DLD1 (cell line): ENCODE data around the gene C5orf15.
"Not testable (repeated sequence)": the region's sequence is repeated elsewhere in the genome, so short reads cannot be mapped to it uniquely, and the experiment has no call there.

ENCODE experiments used
- in situ Hi-C: cut with HindIII; loops from 2 replicates; pipeline ENCODE4 v1.10.0; 2017; ENCODE audit warnings: low sequenced_read_pairs

Gene C5orf15

DNA sequence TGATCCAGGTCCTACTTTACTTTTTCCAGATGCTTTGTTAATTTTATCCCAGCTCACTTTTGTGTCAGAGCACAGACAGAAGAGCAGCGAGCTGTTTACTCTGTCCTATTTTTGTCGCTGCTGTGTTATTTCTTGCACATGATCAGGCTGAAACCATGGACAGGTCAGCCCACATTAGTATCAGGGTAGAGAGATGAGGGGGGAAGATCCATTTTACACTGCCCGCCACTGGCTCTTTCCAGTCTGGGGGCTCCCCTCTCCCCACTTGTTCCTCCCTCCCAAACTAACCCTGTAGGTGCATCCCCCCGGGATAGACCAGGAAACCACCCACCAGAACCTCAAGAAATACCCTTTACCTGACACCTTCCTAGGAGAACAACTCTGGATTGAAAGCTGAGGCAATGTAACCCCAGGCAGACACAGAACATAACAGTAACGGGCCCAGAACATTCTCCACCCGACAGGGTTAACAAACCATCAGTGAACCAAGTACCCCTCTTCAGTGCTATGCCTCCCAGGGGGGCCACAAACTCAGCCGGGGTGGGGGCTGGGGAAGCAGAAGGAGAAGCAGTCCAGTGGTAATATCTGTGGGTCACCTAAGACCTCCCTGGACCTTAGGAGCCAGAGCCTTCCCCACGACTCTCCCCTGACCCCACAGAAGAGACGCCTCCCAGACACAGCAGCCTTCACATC lies 26.0 kb upstream of the C5orf15 start:
- in situ Hi-C loops = no loop called here

DNA sequence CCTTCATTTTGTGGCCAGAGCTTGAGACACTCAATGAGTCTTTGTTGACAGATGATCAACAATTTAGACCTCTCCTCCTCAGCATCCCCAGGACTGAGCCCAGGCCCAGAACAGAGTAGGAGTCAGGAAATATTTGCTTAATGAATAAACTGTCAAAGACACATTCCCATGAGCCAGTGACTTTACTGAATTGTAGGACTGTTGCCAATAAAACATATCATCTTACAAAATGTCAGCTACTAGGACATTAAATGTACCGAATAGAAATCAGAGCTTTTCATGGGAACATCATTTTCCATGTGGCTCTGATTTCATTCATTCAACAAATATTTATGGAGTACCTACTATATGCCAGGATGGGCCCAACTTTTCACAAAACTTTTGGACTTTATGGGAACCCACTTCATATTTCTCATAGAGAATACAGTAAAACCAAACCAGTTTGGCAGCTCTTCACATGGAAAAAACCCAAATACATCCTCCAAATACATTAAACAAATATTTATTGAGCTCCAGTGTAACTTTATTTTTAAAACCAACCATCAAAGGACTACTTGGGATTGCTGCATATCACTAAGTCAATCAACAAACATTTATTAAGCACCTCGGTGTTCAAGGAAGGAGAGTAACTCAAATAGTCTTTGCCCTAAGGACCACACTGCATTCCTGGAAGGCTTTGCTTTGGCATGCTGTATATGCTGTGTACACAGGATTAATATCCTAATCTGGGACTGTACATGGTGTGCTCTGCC lies 24.9 kb upstream of the C5orf15 start:
- in situ Hi-C loops = no loop called here

DNA sequence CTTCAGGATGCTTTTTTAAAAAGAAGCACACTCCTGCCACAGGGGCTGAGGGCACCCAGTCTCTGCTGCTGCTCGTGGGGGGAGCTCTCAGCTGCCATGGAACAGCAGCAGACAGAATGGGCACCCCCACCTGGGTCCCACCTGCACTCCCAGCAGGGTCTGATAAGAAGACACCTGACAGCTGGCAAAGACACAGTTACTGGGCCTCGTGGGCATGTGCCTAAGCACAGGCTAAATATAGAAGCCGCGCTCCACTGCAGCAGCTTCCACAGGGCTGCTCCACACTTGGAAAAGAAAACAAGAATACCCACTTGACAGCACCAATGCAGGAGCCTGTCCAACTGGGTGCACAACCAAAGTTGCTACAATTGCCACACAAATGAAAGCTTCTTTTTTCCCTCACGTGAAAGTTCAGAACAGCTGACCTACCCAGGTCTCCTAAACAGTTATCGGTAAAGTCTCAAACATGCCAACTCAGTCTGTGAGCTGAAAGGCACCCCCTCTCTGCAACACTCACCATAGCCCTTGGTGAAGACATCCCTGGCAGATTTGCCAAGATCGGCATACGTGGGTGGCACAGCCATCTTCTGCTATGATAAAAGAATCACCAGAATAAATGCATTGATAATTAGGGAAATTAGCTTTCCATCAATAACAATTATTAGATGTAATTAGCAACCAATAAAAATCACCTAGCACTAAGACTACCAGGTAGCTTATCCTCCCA lies 24.2 kb upstream of the C5orf15 start:
- in situ Hi-C loops = no loop called here

DNA sequence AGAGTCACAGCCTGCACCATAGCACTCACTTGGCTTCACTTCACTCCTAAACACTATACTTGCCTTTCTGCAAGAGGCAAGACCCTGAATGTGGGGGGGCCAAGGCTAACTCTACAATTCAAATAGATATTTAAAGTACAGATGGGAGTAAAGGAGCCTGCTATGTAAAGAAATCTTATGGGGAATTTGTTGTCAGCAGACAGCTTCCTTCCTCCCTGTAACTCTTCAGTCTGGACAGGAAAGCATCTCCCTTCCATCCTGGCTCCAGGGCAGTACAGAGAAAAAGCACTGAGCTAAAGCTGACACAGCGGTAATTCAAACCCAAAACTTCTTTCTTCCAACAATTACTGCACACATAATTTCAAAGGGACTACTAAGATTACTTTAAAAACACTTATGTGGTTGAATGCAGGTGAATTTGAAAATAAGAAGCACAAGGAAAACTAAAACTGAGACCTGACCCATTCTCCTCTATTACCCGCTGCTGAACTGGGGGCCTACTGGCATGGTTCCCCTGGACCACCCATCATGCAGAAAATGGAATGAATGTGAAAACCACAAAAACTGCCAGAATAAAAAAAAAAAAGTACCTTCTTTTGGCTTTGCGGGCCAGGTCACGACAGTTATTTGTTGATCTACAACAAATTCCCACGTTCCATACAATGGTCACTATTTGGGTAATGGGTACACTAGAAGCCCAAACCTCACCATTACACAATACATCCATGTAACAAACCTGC lies 22.9 kb upstream of the C5orf15 start:
- in situ Hi-C loops = no loop called here

DNA sequence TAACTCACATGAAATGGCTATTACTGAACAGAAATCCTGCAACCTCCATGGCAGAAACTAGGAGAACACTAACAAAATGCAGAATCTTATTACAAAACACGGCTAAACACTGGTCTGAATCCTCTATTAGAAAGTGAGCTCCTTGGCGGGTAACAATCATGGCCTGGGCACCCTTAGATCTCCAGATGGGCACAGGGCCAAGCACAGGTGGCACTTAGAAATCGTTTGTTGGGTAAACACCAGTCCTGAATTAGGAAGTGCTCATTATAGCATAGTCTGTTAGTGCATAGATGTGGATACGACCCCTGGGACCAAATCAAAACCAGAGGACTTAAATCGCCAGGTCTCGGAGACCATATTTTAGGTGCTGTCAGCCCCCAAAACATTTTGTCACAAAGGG lies 22.0 kb upstream of the C5orf15 start:
- in situ Hi-C loops = no loop called here

DNA sequence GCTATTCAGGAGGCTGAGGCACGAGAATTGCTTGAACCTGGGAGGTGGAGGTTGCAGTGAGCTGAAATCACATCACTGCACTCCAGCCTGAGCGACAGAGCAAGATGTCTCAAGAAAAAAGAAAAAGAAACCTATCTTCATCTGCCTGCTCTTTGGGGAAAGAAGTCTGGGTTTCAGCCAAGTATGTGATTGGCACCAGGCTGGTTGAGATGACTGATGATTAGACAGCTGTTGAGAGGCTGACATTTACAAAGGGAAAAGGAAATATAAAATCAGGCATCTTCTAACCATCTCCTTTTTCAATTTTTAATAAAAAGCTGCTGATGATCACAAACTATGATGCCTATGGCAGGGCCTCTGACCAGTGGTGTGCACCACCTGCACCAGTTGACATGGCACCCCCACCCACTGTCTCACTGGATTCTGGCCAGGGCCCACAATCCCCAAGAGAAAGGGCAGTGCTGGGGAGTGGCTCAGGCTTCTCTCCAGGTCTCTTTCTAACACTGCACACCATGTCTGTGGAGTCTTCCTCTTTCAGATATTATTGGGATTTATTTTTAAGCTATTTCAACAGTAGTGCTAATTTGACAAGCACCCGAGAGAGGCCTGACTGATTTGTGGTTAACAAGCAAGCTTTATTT lies 17.2 kb upstream of the C5orf15 start:
- in situ Hi-C loops = loop anchor here (10.0 kb wide), 1 partner anchor 169 kb away; no protein-coding TSS in a partner anchor

DNA sequence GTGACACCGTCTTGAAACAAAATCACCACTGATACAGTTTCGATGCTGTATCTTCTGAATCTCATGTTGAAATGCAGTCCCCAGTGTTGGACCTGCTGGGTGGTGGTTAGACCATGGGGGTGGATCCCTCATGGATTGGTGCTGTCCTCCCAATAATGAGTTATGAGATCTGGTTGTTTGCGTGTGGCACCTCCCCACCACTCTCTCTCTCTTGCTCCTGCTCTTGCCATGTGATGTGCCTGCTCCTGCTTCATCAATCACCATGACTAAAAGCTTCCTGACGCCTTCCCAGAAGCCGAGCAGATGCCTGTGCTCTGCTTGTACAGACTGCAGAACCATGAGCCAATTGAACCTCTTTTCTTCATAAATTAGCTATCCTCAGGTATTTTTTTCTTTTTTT lies 15.2 kb upstream of the C5orf15 start:
- in situ Hi-C loops = loop anchor here (10.0 kb wide), 1 partner anchor 171 kb away; no protein-coding TSS in a partner anchor

DNA sequence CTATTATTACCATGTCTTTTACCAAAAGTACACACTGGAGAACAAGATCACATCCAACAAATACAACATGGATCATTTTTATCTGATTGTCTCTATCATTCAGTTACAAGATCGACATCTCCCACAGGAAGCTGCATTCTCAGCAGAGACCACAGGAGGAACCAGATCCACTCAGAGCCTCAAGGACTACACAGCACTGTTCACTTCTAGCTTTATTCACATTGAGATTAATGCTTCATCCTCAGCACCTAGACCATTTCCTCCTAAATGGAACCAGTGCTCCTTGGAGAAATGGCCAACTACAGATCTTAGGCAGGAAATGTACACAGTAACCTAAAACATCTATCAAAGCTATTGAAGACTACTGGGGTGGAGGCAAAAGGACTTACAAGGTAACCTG lies 13.3 kb upstream of the C5orf15 start:
- in situ Hi-C loops = loop anchor here (10.0 kb wide), 1 partner anchor 173 kb away; no protein-coding TSS in a partner anchor

DNA sequence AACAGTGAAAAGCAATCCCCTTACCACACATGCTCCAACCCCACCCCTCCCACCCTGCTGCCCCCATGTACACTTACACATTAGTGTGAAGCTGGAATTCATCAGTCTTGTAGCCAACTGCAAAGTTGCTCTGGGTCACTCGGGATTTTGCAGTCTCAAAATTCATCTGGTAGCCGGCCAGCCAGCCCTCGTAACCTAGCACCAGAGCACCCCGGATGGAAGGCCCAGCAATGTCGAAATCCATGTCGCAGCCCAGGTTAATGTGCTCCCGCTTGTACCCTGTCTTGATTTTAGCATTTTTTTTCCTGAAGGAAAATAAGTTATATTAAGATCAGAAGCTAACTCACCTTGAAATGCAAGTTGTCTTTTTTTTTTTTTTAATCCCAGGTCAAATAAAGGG lies 12.2 kb upstream of the C5orf15 start:
- in situ Hi-C loops = loop anchor here (10.0 kb wide), 1 partner anchor 174 kb away; no protein-coding TSS in a partner anchor

DNA sequence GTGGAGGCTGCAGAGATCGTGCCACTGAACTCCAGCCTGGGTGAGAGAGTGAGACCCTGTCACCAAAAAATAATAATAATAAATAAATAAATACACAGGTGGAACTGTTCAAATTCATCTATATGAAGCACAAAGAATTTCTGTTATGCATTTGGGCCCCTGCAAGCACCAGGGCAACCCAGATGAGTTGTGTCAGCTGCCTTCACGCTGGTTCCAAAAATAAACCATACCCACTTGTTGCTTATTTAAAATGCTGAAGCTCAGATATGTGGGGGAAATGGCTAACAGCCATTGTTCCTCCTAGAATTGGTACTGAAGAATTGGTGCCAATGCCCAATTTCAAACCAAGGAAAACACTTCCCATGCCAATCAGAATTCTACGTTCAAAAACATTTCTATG lies 10.5 kb upstream of the C5orf15 start:
- in situ Hi-C loops = no loop called here

DNA sequence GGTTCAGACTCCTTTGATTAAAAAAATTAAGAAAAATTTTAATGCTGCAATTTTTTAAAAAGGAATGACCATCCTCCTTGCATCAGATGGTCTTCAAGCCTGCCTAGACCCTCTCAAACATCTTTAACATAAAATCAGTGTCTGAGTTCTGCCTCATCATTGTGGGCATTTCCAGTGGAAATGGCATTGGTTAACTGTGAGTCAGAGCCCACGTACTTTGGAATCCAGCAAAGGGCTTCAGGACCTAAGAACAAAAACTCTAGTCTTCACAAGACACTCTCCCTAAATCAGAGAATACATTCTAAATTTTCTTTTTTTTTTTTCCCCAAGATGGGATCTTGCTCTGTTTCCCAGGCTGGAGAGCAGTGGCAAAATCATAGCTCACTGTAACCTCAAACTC lies 9.4 kb upstream of the C5orf15 start:
- in situ Hi-C loops = no loop called here

DNA sequence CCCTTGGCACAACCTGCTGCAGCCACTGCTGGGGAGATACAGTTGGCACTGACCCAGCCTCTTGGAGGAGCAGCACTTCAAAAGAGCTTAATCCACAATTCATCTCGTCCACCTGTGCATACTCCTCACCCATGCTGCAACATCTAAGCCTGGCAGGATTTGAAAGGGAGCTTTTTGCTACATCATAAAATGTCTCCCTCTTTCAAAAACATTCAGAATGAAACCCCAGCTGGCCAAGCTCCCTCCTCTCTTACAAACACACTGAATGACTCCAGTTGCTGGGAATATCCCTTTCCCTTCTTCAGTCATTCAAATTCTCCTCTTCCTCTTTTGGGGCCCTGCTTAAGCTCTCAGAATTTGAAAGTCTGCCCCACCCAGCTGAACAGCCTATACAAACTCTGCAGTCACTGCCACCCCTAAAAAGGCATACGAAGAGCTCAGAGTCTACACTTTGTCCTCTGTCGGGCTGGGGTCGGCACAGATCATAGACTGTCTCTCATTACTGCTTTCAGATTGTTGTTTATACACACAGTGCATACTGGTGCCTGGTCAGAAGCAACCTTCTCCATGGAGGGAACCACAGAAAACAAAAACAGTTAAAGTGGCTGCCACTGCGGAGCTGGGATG lies 8.8 kb upstream of the C5orf15 start:
- in situ Hi-C loops = no loop called here

DNA sequence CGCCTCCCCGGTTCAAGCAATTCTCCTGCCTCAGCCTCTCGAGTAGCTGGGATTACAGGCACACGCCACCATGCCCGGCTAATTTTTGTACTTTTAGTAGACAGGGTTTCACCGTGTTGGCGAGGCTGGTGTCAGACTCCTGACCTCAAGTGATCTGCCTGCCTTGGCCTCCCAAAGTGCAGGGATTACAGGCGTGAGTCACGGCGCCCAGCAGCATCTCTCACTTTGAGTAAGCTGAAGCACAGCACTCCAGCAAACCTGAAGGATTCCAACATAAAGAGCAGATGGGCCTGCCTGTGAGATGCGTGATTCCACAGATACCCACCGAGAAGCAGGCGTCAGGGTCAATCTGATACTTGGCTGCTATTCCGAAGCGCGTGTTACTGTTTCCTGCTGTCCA lies 7.1 kb upstream of the C5orf15 start:
- in situ Hi-C loops = not testable (repeated sequence)

DNA sequence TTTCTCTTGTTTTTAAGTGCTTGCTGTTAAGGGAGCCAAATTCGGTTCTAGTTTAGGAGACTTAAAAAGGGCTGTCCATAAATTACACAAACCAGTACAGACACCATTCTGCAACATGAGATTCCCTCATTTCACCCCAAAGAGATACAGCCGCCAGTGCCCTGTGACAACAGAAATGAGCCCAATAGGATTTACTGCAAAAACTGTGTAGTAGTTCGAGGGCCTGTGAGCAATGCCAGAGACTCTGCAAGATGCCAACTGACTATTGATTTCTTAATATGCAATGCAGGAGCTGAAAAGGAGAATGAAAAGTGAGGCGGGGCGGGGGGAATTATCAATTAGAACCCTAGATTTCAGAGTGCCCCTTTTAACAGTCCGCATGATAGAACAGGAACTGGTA lies 5.7 kb upstream of the C5orf15 start:
- in situ Hi-C loops = no loop called here

DNA sequence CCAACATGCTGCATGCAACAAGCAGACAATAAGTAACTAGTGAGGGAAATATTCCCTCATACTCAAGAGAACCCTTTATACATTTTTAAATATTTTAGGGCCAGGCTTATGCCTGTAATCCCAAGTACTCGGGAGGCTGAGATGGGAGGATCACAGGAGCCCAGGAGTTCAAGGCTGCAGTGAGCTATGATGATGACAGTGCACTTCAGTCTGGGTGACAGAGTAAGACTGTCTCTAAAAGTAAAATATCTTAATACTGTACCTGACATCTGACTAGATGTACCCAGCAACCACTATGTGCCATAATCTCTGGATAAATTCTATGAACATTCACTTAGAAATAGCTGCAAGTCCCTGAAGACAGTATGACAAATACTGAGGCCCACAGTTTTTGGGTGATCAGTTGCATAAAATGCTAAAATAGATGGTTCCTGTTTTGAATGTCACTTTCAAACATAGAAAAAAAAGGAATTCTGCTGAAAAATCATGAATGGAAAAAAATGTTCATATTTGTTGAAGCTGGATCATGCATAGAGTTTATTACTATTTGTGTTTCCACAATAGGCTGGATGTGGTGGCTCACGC lies 2.0 kb upstream of the C5orf15 start:
- in situ Hi-C loops = no loop called here

DNA sequence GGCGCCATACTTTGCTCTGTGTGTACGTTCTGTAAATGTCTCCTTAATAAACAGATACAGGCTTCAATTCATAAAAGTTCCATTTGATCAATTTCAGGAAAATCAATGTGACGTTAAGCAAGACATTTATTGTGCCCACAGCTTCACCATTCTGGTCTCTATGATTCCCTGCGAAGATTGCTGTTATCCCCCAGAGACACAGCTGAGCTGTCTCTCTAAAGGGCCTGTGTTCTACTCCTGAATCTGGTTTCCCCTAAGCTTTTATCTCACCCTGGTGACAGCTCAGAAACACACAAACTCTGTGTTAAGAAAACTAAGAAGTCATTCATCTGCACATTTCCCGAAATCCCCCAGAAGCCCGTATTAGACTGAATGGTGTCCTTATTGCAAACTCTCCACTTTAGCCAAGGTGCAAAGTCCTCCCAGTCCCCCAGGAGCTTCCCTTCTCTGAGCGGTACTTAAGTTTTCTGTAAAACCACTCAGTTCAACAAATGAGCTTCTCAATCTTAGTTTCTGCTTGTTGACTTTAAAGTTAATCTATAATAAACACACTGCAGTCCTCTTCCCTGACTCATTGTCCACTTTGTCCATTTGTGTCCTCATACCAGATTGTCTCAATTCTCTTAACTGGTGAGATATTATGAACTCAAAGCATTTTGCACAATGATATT lies 1.4 kb upstream of the C5orf15 start:
- in situ Hi-C loops = no loop called here

DNA sequence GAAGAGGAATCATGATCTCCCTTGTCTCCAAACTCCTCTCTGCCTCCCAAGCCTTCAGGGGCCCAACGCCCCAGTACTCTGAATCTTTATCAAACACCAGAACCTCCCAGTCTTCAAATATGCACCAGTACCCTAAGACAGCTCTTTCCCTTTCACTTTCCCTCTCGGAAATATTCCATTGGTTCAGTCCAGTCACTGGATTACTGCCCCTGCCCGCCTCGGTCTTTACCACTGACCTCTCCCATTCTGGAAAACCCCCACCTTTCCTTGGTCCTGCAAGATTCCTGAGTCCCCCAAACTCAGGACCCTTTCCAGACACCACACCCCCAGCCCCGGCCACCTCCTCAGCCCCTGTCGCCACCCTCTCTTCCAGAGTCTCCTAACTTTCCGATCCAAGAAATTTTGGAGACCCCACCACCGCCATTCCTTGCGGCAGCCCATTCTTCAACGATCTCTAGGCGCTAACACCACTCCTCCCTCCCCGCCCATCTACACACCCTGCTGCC lies 674 bp downstream of the C5orf15 start:
- in situ Hi-C loops = no loop called here

DNA sequence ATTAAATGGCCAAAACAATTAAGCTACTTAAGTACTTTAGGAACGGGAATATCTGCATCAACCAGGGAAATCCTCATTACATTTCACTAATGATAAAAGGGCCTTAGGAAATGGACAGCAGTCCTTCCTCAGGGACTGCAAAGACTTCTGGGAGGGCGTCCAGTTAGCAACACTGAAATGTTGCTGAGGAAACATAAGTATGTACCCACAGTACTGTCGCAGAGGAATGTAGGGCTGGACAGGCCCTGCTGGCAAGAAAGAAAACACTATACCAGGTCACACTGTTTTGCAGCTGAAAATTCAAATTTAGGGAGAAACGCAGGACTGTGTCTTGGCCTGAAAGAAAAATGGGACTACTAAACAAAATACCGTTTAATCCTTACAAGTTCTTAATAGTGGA lies 1.3 kb downstream of the C5orf15 start:
- in situ Hi-C loops = no loop called here

DNA sequence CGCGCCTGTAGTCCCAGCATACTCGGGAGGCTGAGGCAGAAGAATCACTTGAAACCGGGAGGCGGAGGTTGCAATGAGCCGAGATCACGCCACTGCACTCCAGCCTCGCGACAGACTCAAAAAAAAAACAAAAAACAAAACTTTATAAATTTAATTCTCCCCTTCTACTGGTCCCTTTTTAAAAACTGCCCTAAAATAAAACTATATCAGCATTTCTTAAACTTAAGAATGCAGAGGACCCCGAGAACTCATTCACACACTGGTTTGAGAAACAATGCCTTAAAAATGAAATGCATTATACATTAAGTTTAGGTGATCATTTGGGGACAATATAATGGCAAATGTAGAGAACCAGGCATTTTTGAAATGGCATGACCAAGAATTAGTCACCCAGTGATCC lies 2.3 kb downstream of the C5orf15 start:
- in situ Hi-C loops = no loop called here
